ENCODE results near the gene GMEB2.
"Not testable (repeated sequence)": the region's sequence is repeated elsewhere in the genome, so short reads cannot be mapped to it uniquely, and the experiment has no call there.

The GMEB2 gene

DNA sequence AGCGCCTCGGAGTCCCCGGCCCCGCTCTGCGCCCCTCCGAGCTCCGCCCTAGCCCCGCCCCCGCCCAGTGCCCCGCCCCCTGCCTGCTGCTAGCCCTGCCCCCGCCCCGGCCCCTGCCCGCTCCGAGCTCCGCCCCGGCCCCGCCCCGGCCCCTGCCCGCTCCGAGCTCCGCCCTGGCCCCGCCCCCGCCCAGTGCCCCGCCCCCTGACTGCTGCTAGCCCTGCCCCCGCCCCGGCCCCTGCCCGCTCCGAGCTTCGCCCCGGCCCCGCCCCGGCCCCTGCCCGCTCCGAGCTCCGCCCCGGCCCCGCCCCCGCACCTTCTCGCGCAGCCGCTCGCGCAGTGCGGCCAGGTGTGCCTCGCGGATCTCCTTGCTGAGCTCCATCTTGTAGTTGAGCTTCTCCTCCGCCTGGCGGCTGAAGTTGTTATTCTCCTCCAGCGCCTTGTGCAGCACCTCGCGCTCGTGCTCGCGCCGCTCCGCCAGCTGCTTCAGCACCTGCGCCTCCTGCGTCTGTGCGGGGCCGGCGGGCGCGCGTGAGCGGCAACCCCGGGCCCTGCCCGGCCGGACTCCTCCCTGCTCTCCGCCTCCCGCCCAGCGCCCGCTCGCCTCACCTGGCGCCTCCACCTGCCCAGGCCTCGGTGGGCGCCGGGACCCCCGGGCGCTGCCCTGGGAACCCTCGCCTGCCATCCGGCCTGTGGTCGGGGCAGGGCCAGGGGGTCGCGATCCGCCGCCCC lies 15.1 kb upstream of the GMEB2 start:
- Histone ChIP-seq H2BK12ac (ENCODE audit: low read length) (no peak overlapping the region), H3K18ac (ENCODE audit: low read length) (peak overlapping the region; percentile 89), H2BK15ac (ENCODE audit: low read length) (no peak overlapping the region), H4K91ac (ENCODE audit: low read depth, low read length, poor library complexity) (no peak overlapping the region), H3K4me1 (ENCODE audit: control insufficient read depth in 2 of 2, insufficient read depth in 1 of 2, low read depth in 1 of 2, low read length in 2 of 2) (peaks cover 4% of the 10 kb centered on the region in 2 donors), H3K4me3 (ENCODE audit: low read length in 2 of 2) (peak overlapping the region in 1 of 2 donors; percentile 85), H2BK120ac (ENCODE audit: low read depth, low read length) (no peak overlapping the region), H4K8ac (ENCODE audit: low read depth, low read length) (no peak overlapping the region), H2BK5ac (ENCODE audit: low read length) (no peak overlapping the region), H3K23ac (ENCODE audit: low read depth, low read length, poor library complexity) (peak overlapping the region; percentile 65), H2AFZ (ENCODE audit: low read length) (no peak overlapping the region), H3K9me3 (replicated peaks in 1 of 2; ENCODE audit: control insufficient read depth in 2 of 2, insufficient read depth in 1 of 2, low read depth in 1 of 2, low read length in 2 of 2) (no peaks in the 10 kb centered on the region), H3K79me1 (ENCODE audit: low read depth, low read length) (no peaks in the 10 kb centered on the region), H3K9ac (ENCODE audit: low read depth, low read length, poor library complexity) (peak overlapping the region; percentile 70), H2AK5ac (ENCODE audit: low read depth, low read length) (peak overlapping the region; percentile 90), H3K4me2 (ENCODE audit: insufficient read depth, low read length, poor library complexity, severe bottlenecking) (peak overlapping the region; percentile 89), H3K27ac (replicated peaks; ENCODE audit: low read length) (peak overlapping the region; percentile 51), H3K36me3 (replicated peaks in 1 of 2; ENCODE audit: control insufficient read depth in 2 of 2, insufficient read depth in 2 of 2, low read length in 2 of 2) (peaks cover 0 to 17% of the 10 kb centered on the region in 2 donors), H3K27me3 (ENCODE audit: control insufficient read depth in 3 of 3, insufficient read depth in 3 of 3, low read depth in 1 of 3, low read length in 3 of 3) (peaks cover 0 to 5% (median 0%) of the 10 kb centered on the region in 3 experiments), H3K4ac (ENCODE audit: low read length) (no peak overlapping the region), H3K14ac (ENCODE audit: low read length) (no peak overlapping the region)
- peak; percentile 89 for DNase-seq (ENCODE audit: low spot score)
- WGBS, 2 donors (ENCODE audit: extremely low coverage in 2 of 2, insufficient read length in 2 of 2, insufficient replicate concordance in 1 of 2) = no CpG with 5 or more reads among the region's 86 CpGs

DNA sequence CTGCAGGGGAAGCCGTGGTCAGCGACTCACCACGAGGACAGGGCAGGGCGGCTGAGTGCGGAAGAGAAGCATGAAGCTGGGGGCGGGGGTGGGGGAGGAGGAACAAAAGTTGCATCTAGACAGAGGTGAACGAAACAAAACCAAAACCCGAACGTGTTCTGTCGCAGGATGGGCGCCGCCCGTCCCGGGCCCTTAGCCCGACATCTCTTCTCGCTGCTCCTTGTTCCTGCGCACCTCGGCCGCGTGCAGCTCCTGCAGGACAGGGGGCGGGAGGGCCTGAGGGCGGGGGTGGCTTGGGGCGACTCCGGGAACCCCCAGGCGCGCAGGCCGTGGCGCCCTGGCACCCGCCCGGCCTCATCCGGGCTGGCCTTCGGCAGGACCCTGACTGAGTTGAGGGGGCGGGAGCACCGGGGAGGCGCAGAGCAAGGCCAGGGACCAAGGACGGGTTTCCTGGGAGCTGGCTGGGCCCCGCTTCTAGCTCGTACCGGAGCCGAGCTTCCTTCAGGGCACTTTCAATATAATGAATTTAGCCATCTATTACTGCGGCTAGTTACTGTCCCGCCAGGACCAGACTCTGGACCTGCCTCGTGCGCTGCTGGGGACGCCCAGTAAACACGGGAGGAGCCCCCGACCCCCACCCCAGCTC lies 14.4 kb upstream of the GMEB2 start:
- WGBS, 2 donors (ENCODE audit: extremely low coverage in 2 of 2, insufficient read length in 2 of 2, insufficient replicate concordance in 1 of 2) = no CpG with 5 or more reads among the region's 47 CpGs
- H2BK15ac ChIP-seq (ENCODE audit: low read length) = peak overlapping the region; percentile 10
- H3K36me3 ChIP-seq (replicated peaks in 1 of 2; ENCODE audit: control insufficient read depth in 2 of 2, insufficient read depth in 2 of 2, low read length in 2 of 2) = peaks cover 0 to 14% of the 10 kb centered on the region in 2 donors
- no peak overlapping the region for H3K27ac ChIP-seq (replicated peaks; ENCODE audit: low read length)
- H3K4me3 ChIP-seq (ENCODE audit: low read length in 2 of 2) = peak overlapping the region in 1 of 2 donors; percentile 49
- no peak overlapping the region for H2BK12ac ChIP-seq (ENCODE audit: low read length)
- H2BK5ac ChIP-seq (ENCODE audit: low read length) = no peak overlapping the region
- H2BK120ac ChIP-seq (ENCODE audit: low read depth, low read length) = no peak overlapping the region
- no peaks in the 10 kb centered on the region for H3K79me1 ChIP-seq (ENCODE audit: low read depth, low read length)
- peak overlapping the region; percentile 71 for H3K4me2 ChIP-seq (ENCODE audit: insufficient read depth, low read length, poor library complexity, severe bottlenecking)
- no peak overlapping the region for H3K9ac ChIP-seq (ENCODE audit: low read depth, low read length, poor library complexity)
- H3K4me1 ChIP-seq (ENCODE audit: control insufficient read depth in 2 of 2, insufficient read depth in 1 of 2, low read depth in 1 of 2, low read length in 2 of 2) = peaks cover 4 to 6% of the 10 kb centered on the region in 2 donors
- H3K4ac ChIP-seq (ENCODE audit: low read length) = no peak overlapping the region
- H3K23ac ChIP-seq (ENCODE audit: low read depth, low read length, poor library complexity) = no peak overlapping the region
- no peak overlapping the region for H3K14ac ChIP-seq (ENCODE audit: low read length)
- no peak overlapping the region for H4K91ac ChIP-seq (ENCODE audit: low read depth, low read length, poor library complexity)
- H2AK5ac ChIP-seq (ENCODE audit: low read depth, low read length) = no peak overlapping the region
- no peak overlapping the region for H4K8ac ChIP-seq (ENCODE audit: low read depth, low read length)
- H3K18ac ChIP-seq (ENCODE audit: low read length) = peak overlapping the region; percentile 38
- no peak for DNase-seq (ENCODE audit: low spot score)
- no peak overlapping the region for H2AFZ ChIP-seq (ENCODE audit: low read length)
- no peaks in the 10 kb centered on the region for H3K9me3 ChIP-seq (replicated peaks in 1 of 2; ENCODE audit: control insufficient read depth in 2 of 2, insufficient read depth in 1 of 2, low read depth in 1 of 2, low read length in 2 of 2)
- peaks cover 0 to 5% (median 0%) of the 10 kb centered on the region in 3 experiments for H3K27me3 ChIP-seq (ENCODE audit: control insufficient read depth in 3 of 3, insufficient read depth in 3 of 3, low read depth in 1 of 3, low read length in 3 of 3)

DNA sequence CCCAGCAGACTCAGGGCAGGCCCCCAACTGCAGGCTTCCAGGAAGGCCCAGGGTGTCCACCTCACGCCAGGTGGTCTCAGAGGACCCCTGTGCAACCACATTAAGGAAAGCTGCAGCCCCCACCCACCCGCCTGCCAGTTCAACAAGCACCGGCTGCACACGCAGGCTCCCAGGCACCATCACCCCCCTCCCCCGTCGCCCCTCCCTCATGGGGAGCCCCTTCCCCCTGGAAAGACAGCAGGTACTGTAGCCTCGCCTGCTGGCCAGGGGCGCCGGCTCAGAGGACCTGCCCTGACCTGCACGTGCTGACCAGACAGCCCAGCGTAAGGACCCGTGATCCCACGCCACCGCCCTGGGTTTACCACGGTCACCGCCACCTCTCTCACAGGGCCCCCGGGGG lies 13.8 kb upstream of the GMEB2 start:
- not testable (repeated sequence) for H3K4me2 ChIP-seq (ENCODE audit: insufficient read depth, low read length, poor library complexity, severe bottlenecking); H2BK120ac ChIP-seq (ENCODE audit: low read depth, low read length); DNase-seq (ENCODE audit: low spot score); H3K14ac ChIP-seq (ENCODE audit: low read length); H3K4me3 ChIP-seq (ENCODE audit: low read length in 2 of 2); H3K23ac ChIP-seq (ENCODE audit: low read depth, low read length, poor library complexity); H4K91ac ChIP-seq (ENCODE audit: low read depth, low read length, poor library complexity); H2AFZ ChIP-seq (ENCODE audit: low read length); H2BK12ac ChIP-seq (ENCODE audit: low read length); H3K9me3 ChIP-seq (replicated peaks in 1 of 2; ENCODE audit: control insufficient read depth in 2 of 2, insufficient read depth in 1 of 2, low read depth in 1 of 2, low read length in 2 of 2); H3K36me3 ChIP-seq (replicated peaks in 1 of 2; ENCODE audit: control insufficient read depth in 2 of 2, insufficient read depth in 2 of 2, low read length in 2 of 2); H3K18ac ChIP-seq (ENCODE audit: low read length); H3K4me1 ChIP-seq (ENCODE audit: control insufficient read depth in 2 of 2, insufficient read depth in 1 of 2, low read depth in 1 of 2, low read length in 2 of 2); H3K4ac ChIP-seq (ENCODE audit: low read length); H3K27ac ChIP-seq (replicated peaks; ENCODE audit: low read length); H3K27me3 ChIP-seq (ENCODE audit: control insufficient read depth in 3 of 3, insufficient read depth in 3 of 3, low read depth in 1 of 3, low read length in 3 of 3); H2BK15ac ChIP-seq (ENCODE audit: low read length); H2AK5ac ChIP-seq (ENCODE audit: low read depth, low read length); H3K79me1 ChIP-seq (ENCODE audit: low read depth, low read length); H4K8ac ChIP-seq (ENCODE audit: low read depth, low read length); H3K9ac ChIP-seq (ENCODE audit: low read depth, low read length, poor library complexity); H2BK5ac ChIP-seq (ENCODE audit: low read length)
- WGBS, 2 donors (ENCODE audit: extremely low coverage in 2 of 2, insufficient read length in 2 of 2, insufficient replicate concordance in 1 of 2) = no CpG with 5 or more reads among the region's 17 CpGs

GRCh38 chr20:63640086-63640485 lies 13.2 kb upstream of the GMEB2 start:
- Histone ChIP-seq H2BK120ac (ENCODE audit: low read depth, low read length) (no peak overlapping the region), H3K79me1 (ENCODE audit: low read depth, low read length) (no peaks in the 10 kb centered on the region), H3K14ac (ENCODE audit: low read length) (peak overlapping the region; percentile 38), H3K4me2 (ENCODE audit: insufficient read depth, low read length, poor library complexity, severe bottlenecking) (no peak overlapping the region), H2BK12ac (ENCODE audit: low read length) (no peak overlapping the region), H4K8ac (ENCODE audit: low read depth, low read length) (no peak overlapping the region), H3K9me3 (replicated peaks in 1 of 2; ENCODE audit: control insufficient read depth in 2 of 2, insufficient read depth in 1 of 2, low read depth in 1 of 2, low read length in 2 of 2) (no peaks in the 10 kb centered on the region), H2AFZ (ENCODE audit: low read length) (no peak overlapping the region), H2BK15ac (ENCODE audit: low read length) (no peak overlapping the region), H3K18ac (ENCODE audit: low read length) (no peak overlapping the region), H3K27ac (replicated peaks; ENCODE audit: low read length) (no peak overlapping the region), H2AK5ac (ENCODE audit: low read depth, low read length) (peak overlapping the region; percentile 46), H3K4me3 (ENCODE audit: low read length in 2 of 2) (no peak overlapping the region), H3K9ac (ENCODE audit: low read depth, low read length, poor library complexity) (no peak overlapping the region), H3K23ac (ENCODE audit: low read depth, low read length, poor library complexity) (no peak overlapping the region), H4K91ac (ENCODE audit: low read depth, low read length, poor library complexity) (no peak overlapping the region), H3K36me3 (replicated peaks in 1 of 2; ENCODE audit: control insufficient read depth in 2 of 2, insufficient read depth in 2 of 2, low read length in 2 of 2) (peaks cover 0 to 8% of the 10 kb centered on the region in 2 donors), H2BK5ac (ENCODE audit: low read length) (no peak overlapping the region), H3K4me1 (ENCODE audit: control insufficient read depth in 2 of 2, insufficient read depth in 1 of 2, low read depth in 1 of 2, low read length in 2 of 2) (peaks cover 4 to 6% of the 10 kb centered on the region in 2 donors), H3K27me3 (ENCODE audit: control insufficient read depth in 3 of 3, insufficient read depth in 3 of 3, low read depth in 1 of 3, low read length in 3 of 3) (peaks cover 0 to 2% (median 0%) of the 10 kb centered on the region in 3 experiments), H3K4ac (ENCODE audit: low read length) (no peak overlapping the region)
- no CpG with 5 or more reads among the region's 8 CpGs for WGBS, 2 donors (ENCODE audit: extremely low coverage in 2 of 2, insufficient read length in 2 of 2, insufficient replicate concordance in 1 of 2)
- no peak for DNase-seq (ENCODE audit: low spot score)

Measured in neuronal stem cell (in vitro differentiated cells).